CD4-positive, alpha-beta T cell treated with Interleukin-17A for 4 hours (primary cell): ENCODE data around the gene METTL15.
"Not testable (repeated sequence)": the region's sequence is repeated elsewhere in the genome, so short reads cannot be mapped to it uniquely, and the experiment has no call there.

Experiments
- DNase-seq: peaks from one replicate; pipeline ENCODE4 v3.0.0-alpha.2; 2020; ENCODE audit warnings: mixed read lengths

The METTL15 gene

DNA sequence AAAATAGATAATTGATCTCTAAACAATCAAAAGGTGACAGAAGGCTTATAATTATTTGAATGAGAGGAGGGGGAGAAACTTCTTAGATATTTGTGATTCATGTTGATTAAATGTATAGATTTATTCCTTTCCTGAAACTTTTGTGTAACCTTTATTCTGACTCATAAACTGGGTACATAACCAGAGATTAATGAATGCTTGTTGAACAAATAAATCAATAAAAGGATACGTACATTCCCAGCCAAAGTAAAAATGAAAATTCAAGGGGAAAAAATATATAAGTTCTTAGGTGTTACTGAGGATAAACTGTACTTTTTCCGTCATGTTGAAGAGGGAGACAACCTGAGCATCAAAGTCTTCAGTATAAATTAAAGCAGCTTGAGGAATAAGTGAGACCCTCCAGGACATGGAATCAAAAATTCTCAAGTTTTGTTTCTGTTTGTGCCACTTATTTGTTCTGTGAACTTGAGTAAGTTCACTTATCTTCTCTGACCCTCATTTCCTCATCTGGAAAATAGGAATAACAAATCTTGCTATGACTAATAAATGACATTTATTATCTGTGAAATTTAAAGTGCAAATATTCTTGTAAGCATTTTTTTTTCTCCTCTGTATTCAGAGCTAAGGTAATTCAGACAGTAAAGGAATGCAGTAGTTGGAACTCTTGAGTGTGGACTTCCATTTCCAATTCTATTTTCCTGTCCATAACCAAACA lies 195.4 kb downstream of the METTL15 start:
- DNase-seq: no peak

DNA sequence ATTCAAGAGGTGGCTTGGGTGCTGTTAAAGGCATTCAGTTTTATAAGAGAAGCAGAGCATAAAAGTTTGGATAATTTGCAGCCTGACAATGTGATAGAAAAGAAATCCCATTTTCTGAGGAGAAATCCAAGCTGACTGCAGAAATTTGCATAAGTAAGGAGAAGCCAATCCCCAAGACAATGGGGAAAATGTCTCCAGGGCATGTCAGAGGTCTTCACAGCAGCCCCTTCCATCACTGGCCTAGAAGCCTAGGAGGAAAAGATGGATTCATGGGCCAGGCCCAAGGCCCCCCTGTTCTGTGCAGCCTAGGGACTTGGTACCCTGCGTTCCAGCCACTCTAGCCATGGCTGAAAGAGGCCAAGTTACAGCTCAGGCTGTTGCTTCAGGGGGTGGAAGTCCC lies 207.3 kb downstream of the METTL15 start:
- no peak for DNase-seq

DNA sequence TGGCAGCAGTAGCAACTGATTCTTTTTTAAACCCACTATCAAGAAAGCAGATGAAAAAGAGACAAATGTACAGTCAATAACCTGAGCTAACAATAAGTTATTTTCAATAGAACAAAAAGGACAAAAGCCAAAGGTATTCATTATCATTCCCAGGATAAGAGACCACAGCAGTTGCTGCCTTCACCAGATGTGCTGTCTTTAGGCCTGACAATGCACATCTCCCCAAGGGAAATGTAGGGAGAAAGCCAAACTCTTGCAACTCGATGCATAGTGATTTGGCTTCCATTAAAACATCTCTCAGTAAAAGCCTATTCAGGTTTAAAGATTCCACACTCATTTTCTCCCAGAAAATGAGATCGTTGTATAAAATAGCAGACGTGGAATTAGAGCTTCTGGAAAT lies 210.7 kb downstream of the METTL15 start:
- DNase-seq: no peak

GRCh38 chr11:28323621-28324020 lies 215.4 kb downstream of the METTL15 start:
- no peak for DNase-seq

GRCh38 chr11:28332393-28332792 lies 224.2 kb downstream of the METTL15 start:
- DNase-seq: not testable (repeated sequence)

- no peak for DNase-seq
Measured at GRCh38 chr11:28337701-28338100, 229.5 kb downstream of the METTL15 start.

GRCh38 chr11:28338371-28338770 lies 230.2 kb downstream of the METTL15 start:
- DNase-seq: no peak

GRCh38 chr11:28339488-28339887 lies 231.3 kb downstream of the METTL15 start:
- no peak for DNase-seq

DNA sequence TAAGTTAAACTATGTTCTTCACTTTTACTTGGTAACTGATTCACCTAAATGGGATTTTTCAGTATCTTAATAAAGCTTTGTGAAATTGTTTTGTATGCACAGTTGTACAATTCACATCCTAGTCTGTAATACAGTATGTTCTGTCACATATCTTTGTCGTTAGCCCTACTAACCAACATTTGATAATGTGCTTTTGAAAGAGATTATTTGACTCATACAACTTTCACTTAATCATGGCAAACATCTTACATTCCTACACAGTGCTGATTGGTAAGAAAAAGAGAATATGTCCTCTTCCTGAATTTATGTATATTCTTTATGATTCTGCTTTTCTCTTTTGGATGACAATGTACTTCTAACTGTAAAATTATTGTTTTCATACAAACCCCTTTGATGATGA lies 234.5 kb downstream of the METTL15 start:
- no peak for DNase-seq

- no peak for DNase-seq
Measured at GRCh38 chr11:28343304-28344233, 235.4 kb downstream of the METTL15 start.

GRCh38 chr11:28346209-28346608 lies 238.0 kb downstream of the METTL15 start:
- DNase-seq: no peak

GRCh38 chr11:28346721-28347120 lies 238.5 kb downstream of the METTL15 start:
- no peak for DNase-seq

DNA sequence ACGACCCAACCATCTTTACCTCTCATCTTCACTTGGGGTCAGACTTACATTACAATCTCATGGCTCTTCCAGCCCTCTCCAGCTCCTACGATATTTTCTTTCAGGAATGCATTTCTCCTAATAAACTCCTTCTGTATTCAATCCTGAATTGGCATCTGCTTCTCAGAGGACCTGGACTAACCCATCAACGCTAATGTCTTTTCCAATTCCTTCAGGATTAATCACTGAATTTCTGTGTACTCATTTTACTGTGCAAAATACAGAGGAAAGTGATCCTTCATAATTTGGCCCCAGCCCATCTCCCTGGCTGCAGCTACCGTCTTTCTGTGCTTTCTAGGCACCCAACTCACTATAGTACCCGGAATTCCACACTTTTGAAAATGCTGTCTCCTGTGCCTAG lies 239.2 kb downstream of the METTL15 start:
- no peak for DNase-seq

DNA sequence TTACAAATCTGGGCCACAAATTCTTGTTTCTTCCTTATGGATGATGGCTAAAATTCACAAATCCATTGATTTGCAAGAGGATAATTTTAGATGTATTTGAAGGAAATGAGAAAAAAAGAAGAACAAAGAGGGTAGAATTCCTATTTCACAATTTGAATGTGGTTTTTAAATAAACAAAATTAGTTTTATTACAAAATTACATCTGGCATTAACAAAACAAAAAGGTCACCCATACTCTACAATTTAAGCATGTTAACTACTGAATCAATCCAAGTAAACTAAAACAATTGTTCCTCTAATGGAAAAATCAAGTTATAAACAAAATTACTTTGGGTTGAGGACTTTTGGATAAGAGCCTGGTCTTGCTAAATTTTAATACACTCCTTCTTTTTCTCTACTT lies 242.0 kb downstream of the METTL15 start:
- DNase-seq: no peak

DNA sequence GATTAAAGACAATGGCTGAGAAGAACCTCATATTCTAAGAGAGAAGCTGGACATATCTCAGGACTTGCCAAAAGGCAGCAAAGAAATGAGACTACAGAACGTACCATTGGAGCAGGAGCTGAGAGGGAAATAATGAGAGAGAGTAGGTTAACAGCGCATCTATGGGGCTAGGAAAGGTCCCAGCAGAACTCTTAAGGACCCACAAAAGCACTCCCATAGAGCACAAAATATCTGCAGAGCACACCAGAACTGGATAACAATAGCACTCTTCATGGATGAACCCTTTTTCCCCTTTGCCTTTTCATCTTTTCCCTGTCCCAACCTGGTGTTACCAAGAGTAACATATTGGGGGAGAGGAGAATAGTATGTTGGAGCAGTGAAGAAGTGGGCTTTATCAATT lies 245.8 kb downstream of the METTL15 start:
- no peak for DNase-seq

- no peak for DNase-seq
Measured at GRCh38 chr11:28366549-28367346, 258.6 kb downstream of the METTL15 start.

DNA sequence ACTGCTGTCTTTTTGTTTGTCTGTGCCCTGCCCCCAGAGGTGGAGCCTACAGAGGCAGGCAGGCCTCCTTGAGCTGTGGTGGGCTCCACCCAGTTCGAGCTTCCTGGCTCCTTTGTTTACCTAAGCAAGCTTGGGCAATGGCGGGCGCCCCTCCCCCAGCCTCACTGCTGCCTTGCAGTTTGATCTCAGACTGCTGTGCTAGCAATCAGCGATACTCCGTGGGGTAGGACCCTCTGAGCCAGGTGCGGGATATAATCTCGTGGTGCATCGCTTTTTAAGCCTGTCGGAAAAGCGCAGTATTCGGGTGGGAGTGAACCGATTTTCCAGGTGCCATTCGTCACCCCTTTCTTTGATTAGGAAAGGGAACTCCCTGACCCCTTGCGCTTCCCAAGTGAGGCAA lies 269.9 kb downstream of the METTL15 start:
- not testable (repeated sequence) for DNase-seq
